ENCODE data around the gene ZMYM4.

ZMYM4 gene

DNA sequence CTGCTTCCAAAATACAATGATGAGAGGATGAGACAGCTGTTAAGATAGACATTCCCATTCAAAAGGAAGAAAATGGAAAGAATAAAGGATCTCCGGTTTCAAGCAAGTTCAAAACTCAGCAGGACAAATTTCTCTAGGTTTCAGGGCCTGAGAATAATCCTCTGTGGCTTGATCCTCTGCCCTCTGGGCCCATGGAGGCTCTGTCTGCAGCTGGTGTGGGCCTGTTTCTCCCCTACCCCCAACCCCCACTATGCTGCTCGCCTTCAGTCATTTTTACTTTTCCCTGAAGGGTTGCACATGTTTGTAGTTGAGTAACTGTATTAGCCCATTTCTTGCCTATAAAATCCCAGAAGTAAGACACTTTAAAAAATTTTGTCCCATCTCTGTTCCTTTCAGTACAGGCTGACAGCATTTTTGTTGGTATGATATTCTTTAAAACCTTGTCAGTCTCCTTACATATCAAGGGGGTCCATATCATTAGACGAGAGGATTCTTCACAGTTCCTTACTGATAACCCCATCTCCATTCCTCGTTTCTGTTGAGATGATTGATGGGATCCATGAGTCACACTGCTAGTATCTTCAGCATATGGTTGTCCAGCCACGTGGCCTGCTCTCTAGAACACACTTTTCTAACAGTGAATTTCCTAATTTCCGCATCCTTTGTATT lies 10.5 kb downstream of the ZMYM4 start:
- no peak for DNase-seq

DNA sequence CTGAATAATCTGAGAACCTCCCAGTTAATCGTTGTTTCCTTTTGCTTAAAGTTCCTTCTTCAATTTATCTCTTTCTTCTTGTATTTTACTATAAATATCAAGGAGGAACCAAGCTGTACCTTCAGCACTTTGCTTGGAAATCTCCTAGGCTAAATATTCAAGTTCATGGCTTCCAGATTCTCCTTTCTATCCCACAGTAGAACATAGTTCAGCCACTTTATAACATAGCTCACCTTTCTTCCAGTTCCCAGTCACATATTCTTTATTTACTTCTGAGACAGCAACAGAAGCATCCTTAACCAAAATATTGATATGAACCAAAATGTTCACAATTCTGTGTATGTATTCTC lies 11.0 kb downstream of the ZMYM4 start:
- DNase-seq, result no peak

- no peak for DNase-seq
Measured at GRCh38 chr1:35280006-35280405, 11.5 kb downstream of the ZMYM4 start.

- no peak for DNase-seq
Measured at GRCh38 chr1:35281565-35281964, 13.1 kb downstream of the ZMYM4 start.

DNA sequence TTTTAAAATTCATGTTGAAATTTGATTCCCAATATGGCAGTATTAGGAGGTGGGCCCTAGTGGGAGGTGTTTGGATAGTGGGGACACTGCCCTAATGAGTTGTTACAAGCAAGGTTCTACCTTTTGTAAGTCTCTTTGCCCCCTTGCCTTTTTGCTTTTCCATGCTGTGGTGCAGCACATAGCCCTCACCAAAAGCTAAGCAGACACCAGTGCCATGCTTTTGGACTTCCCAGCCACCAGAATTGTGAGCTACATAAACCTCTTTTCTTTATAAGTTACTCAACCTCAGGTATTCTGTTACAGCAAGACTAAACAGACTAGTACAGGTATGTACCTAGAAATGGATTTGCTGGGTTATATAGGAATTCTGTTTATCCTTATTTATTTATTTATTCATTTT lies 13.7 kb downstream of the ZMYM4 start:
- no peak for DNase-seq

DNA sequence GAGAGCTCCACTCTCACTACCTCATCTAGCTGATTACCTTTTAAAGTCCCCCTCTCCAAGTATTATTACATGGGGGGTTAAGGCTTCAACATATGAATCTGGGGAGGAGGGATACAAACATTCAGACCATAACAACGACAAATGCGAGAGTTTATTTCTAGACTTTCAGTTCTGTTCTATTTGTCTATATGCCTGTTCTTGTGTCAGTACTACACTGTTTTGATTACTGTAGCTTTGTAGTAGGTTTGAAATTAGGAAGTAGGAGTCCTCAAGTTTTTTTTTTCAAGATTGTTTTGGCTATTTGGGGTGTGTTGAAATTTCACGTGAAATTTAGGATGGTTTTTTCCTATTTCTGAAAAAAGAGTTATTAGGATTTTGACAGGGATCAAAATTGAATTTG lies 16.3 kb downstream of the ZMYM4 start:
- DNase-seq, result no peak

GRCh38 chr1:35285771-35286606 lies 17.5 kb downstream of the ZMYM4 start:
- no peak for DNase-seq

- DNase-seq, result no peak
Measured at GRCh38 chr1:35287807-35288640, 19.5 kb downstream of the ZMYM4 start.

DNA sequence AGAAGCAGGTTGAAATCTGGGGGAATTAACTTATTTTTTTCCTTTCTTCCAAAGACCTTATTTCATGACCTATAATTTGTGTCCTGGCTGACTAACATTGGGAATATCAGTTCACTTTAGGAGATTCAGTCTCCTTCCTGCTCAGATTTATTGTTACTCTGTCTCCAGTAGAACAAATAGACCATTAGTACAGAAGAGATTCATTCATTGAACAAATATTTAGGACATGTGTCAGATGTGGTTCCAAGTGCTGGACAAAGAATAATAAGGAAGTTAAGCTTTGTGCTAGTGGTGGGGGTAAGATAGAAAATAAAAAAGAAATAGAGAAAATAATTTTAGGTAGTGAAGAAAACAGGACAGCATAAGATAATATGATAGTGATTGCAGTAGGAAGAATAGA lies 20.3 kb downstream of the ZMYM4 start:
- no peak for DNase-seq

DNA sequence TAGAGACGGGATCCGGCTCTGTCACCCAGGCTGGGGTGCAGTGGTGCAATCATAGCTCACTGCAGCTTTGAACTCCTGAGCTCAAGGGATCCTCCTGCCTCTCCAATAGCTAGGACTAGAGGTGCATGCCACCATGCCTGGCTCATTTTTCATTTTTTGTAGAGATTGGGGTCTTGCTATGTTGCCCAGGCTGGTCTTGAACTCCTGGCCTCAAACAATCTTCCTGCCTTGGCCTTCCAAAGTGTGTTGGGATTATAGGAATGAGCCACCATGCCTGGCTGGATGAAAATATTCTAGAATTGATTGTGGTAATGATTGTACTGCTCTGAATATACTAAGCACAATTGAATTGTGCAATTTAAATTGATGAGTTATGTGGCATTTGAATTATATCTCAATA lies 21.9 kb downstream of the ZMYM4 start:
- no peak for DNase-seq

GRCh38 chr1:35294809-35295208 lies 26.3 kb downstream of the ZMYM4 start:
- DNase-seq, result no peak

- no peak for DNase-seq
Measured at GRCh38 chr1:35297886-35298285, 29.4 kb downstream of the ZMYM4 start.

- DNase-seq, result peak; percentile 30
Measured at GRCh38 chr1:35298464-35298863, 30.0 kb downstream of the ZMYM4 start.

DNA sequence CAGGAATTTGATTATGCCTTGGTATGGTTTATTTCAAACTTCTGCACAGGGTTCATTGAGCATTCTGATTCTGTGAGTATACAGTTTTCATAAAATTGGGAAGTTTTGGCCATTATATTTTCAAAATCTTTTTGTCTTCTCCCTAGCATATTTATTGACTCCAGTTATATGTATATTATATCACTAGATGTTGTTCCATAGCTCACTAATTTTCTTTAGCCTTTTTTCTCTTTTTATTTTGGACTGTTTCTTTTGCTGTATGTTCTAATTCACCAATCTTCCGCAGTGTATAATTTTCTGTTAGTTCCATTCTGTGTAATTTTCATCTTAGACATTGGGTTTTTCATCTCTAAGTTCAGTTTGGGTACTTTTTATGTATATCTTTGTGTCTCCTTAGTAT lies 31.9 kb downstream of the ZMYM4 start:
- DNase-seq, result no peak

DNA sequence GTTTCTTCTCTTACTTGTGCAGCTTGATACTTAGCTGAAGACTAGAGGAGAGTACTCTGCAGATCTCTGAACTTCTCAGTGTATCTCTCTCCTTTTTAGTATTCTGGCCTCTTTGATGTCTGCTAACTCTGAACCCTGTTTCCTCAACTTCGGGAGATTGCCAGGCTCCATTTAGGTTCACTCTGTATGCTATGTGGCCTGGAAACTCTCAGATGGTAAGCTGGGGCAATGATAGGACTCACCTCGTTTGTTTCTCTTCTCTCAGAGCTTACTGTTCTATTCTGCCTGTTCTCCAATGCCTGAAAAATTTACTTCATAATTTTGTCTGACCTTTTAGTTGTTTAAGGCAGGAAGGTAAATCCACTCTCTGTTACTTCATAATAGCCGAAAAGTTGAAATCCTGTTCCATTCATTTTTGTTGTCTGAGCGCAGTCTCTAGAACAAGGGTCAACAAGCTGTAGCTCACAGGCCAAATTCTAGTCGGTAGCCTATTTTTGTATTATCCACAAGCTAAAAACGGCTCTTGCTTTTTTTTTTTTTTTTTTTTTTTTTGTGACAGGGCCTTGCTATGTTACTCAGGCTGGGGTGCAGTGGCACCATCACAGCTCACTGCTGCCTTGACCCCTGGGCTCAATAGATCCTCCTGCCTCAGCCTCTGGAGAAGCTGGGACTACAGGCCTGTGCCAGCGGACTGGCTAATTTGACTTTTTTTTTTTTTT lies 33.3 kb downstream of the ZMYM4 start:
- DNase-seq, result no peak

GRCh38 chr1:35305383-35305782 lies 36.9 kb downstream of the ZMYM4 start:
- DNase-seq, result no peak

GRCh38 chr1:35315649-35316048 lies 47.1 kb downstream of the ZMYM4 start:
- DNase-seq, result no peak

GRCh38 chr1:35316264-35316663 lies 47.8 kb downstream of the ZMYM4 start:
- DNase-seq, result no peak

DNA sequence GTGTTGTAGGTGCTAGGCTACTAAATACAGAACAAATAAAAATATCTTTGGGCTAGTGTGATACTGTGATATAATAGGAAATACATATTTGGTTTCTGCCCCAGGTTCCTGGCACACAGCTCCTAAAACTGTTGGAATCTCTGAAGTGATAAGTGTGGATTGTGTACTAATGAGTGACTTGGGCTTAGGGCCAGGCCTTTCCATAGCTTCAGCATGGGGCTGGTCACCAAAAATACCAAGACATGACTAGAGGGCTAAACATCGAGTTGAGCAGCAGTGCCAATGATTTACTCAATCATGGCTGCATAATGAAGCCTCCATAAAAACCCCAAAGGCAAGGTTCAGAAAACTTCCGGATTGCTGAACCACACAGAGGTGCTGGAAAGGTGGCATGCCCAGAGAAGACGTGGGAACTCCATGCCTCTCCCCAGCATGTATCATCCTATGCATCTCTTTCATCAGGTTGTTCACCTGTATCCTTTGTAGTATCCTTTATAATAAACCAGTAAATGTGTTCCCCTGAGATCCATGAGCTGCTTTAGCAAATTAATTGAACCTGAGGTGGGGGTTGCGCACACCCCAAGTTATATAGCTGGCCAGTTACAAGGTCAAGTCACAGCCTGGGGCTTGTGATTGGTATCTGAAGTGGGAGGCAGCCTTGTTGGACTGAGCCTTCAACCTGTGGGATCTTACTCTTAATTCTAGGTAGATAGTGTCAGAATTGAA lies 51.6 kb downstream of the ZMYM4 start:
- no peak for DNase-seq

DNA sequence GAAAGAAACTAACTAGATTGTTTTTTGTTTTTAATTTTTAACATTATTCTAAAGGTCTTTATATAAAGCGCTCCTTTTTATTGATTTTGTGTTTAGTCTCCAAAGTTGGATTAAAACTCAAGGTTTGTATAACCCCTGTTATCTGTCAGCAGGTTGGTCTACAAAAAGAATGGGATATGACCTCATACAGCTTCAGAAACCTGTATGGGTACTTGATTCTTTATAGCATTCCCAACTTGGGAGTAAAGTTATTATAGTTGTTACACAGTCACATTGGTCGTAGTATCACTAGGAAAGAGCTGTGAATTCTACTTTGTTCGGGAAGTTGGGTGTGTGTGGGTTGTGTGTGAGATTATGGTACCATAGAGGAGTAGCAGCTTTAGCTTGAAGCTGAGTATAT lies 52.4 kb downstream of the ZMYM4 start:
- DNase-seq, result no peak

GRCh38 chr1:35324486-35324885 lies 56.0 kb downstream of the ZMYM4 start:
- no peak for DNase-seq

DNA sequence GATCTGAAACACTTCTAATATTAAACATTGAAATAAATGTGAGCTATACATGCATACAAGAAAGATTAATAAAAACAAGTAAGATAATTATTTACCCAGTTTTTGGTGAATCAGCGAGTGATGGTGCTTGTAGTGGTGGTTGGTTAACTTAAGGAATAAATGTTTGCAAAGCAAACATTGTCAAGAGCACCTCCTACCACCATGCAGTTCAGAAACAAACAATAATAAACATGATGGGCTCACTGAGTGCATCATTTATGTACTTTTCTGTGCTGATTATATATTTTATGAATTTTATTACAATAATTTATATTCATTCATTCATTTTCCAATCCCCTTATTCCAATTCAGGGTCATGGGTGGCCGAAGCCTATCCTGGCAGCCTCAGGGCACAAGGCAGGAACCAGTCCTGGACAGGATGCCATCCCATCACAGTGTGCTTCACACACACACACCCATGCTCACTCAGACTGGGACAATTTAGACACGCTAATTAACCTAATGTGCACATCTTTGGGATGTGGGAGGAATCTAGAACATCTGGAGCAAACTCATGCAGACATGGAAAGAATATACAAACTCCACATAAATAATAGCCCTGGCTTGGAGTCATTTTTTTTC lies 57.8 kb downstream of the ZMYM4 start:
- DNase-seq, result no peak
